Liver (tissue), 9 donors: ENCODE data around the gene ZBTB26. TPM values are rescaled to one million over a fixed set of nuclear protein-coding genes. Genes with fewer than 3 reads are reported as not detected.

Experiments
- DNase-seq: peaks from one replicate; pipeline ENCODE4 v3.0.0-alpha.2; 2017; ENCODE audit warnings: low spot score
- H3K27ac ChIP-seq, 2 donors: one replicate each; pipeline ENCODE4 v1.7.0; 2013; ENCODE audit warnings: inconsistent platforms in 2 of 2, low read length in 2 of 2, control low read depth in 1 of 2, low read depth in 1 of 2, mild to moderate bottlenecking in 1 of 2
- H3K27me3 ChIP-seq, 4 donors: one replicate each; pipeline versions ENCODE4 v1.6.1 to v1.7.0; 2013; ENCODE audit warnings: low read length in 3 of 4, inconsistent platforms in 1 of 4, mild to moderate bottlenecking in 1 of 4, moderate library complexity in 1 of 4; ENCODE audit not compliant: control insufficient read depth in 4 of 4, insufficient read depth in 4 of 4
- H3K36me3 ChIP-seq, 4 donors: one replicate each; pipeline versions ENCODE4 v1.6.1 to v1.7.0; 2013; ENCODE audit warnings: low read length in 3 of 4, mild to moderate bottlenecking in 3 of 4, low read depth in 1 of 4, moderate library complexity in 1 of 4; ENCODE audit not compliant: control insufficient read depth in 4 of 4, insufficient read depth in 3 of 4
- H3K4me1 ChIP-seq, 4 donors: one replicate each; pipeline versions ENCODE4 v1.6.1 to v1.7.0; 2013; ENCODE audit warnings: low read length in 3 of 4, mild to moderate bottlenecking in 3 of 4, moderate library complexity in 1 of 4; ENCODE audit not compliant: control insufficient read depth in 4 of 4, insufficient read depth in 4 of 4
- H3K4me3 ChIP-seq, 3 donors: one replicate each; pipeline versions ENCODE4 v1.6.1 to v1.7.0; 2013; ENCODE audit warnings: low read length in 3 of 3, control low read depth in 1 of 3, low read depth in 1 of 3, mild to moderate bottlenecking in 1 of 3
- H3K9ac ChIP-seq, 2 donors: one replicate each; pipeline ENCODE4 v1.7.0; 2013; ENCODE audit warnings: low read length in 2 of 2, mild to moderate bottlenecking in 2 of 2, moderate library complexity in 2 of 2, control low read depth in 1 of 2, low read depth in 1 of 2
- H3K9me3 ChIP-seq, 4 donors: one replicate each; pipeline versions ENCODE4 v1.6.1 to v1.7.0; 2013; ENCODE audit warnings: low read length in 3 of 4; ENCODE audit not compliant: control insufficient read depth in 4 of 4
- ATF3 ChIP-seq: IDR thresholded peaks from 2 replicates; pipeline ENCODE4 v1.6.1; 2016; ENCODE audit warnings: antibody characterized with exemption
- CTCF ChIP-seq: fragments of 150-350 bp; IDR thresholded peaks from 2 replicates; pipeline ENCODE4 v1.5.1; 2017; ENCODE audit warnings: improper control_type of control experiment, low read depth, low read length; ENCODE audit not compliant: missing input control
- EGR1 ChIP-seq, 2 donors: IDR thresholded peaks; 2 replicates each; pipeline ENCODE4 v1.6.1; 2016 to 2018; ENCODE audit warnings: antibody characterized with exemption in 2 of 2, low read depth in 2 of 2
- FOXA1 ChIP-seq: IDR thresholded peaks from 2 replicates; pipeline ENCODE4 v1.6.1; 2016; ENCODE audit warnings: antibody characterized with exemption
- FOXA2 ChIP-seq: IDR thresholded peaks from 2 replicates; pipeline ENCODE4 v1.6.1; 2016; ENCODE audit warnings: antibody characterized with exemption
- GABPA ChIP-seq, 2 donors: IDR thresholded peaks in 1 of 2; conservative IDR thresholded peaks in 1 of 2; 2 replicates each; pipeline ENCODE4 v1.6.1; 2016; ENCODE audit warnings: antibody characterized with exemption in 2 of 2, mild to moderate bottlenecking in 1 of 2, moderate library complexity in 1 of 2
- HNF4A ChIP-seq, 2 donors: conservative IDR thresholded peaks; 2 replicates each; pipeline ENCODE4 v1.6.1; 2016; ENCODE audit warnings: antibody characterized with exemption in 2 of 2, mild to moderate bottlenecking in 2 of 2
- HNF4G ChIP-seq: IDR thresholded peaks from 2 replicates; pipeline ENCODE4 v1.6.1; 2016; ENCODE audit warnings: antibody characterized with exemption
- MAX ChIP-seq: IDR thresholded peaks from 2 replicates; pipeline ENCODE4 v1.6.1; 2016; ENCODE audit warnings: antibody characterized with exemption
- NR2F2 ChIP-seq: IDR thresholded peaks from 2 replicates; pipeline ENCODE4 v1.6.1; 2016; ENCODE audit warnings: antibody characterized with exemption
- RAD21 ChIP-seq, 2 donors: IDR thresholded peaks; 2 replicates each; pipeline ENCODE4 v1.6.1; 2016; ENCODE audit warnings: antibody characterized with exemption in 2 of 2, mild to moderate bottlenecking in 2 of 2
- RXRA ChIP-seq, 2 donors: IDR thresholded peaks; 2 replicates each; pipeline ENCODE4 v1.6.1; 2017 to 2018; ENCODE audit warnings: antibody characterized with exemption in 2 of 2, mild to moderate bottlenecking in 1 of 2
- SP1 ChIP-seq: IDR thresholded peaks from 2 replicates; pipeline ENCODE4 v1.6.1; 2018; ENCODE audit warnings: antibody characterized with exemption, mild to moderate bottlenecking
- TAF1 ChIP-seq: conservative IDR thresholded peaks from 2 replicates; pipeline ENCODE4 v1.6.1; 2016; ENCODE audit warnings: antibody characterized with exemption, mild to moderate bottlenecking
- YY1 ChIP-seq: IDR thresholded peaks from 2 replicates; pipeline ENCODE4 v1.6.1; 2016; ENCODE audit warnings: antibody characterized with exemption, mild to moderate bottlenecking
- ZBTB33 ChIP-seq: IDR thresholded peaks from 2 replicates; pipeline ENCODE4 v1.6.1; 2016; ENCODE audit warnings: antibody characterized with exemption
- WGBS: extraction: QIAGEN DNeasy Blood & Tissue Kit; methylation state at CpG from one replicate; pipeline ENCODE4 v1.1.7; 2013; 5-methylcytosine and 5-hydroxymethylcytosine counted together
- polyA plus RNA-seq, 2 donors: library from polyadenylated mRNA; stranded (reverse) in 1 of 2; unstranded in 1 of 2; fragments of 200-250 nt in 1 of 2; fragments of >200 nt in 1 of 2; fragmentation: Nextera tagmentation in 1 of 2; extraction: Ambion mirVana in 1 of 2; gene quantifications; one replicate each; pipeline versions ENCODE4 v1.2.1 to v1.2.3, GENCODE V29; 2013 to 2015
- total RNA-seq, 2 donors: library from RNA; depleted of rRNA; stranded (reverse); fragments of >200 nt; gene quantifications; one replicate each; pipeline ENCODE4 v1.2.3, GENCODE V29; 2014
- TF ChIP-seq, protein P1 (sequence below): IDR thresholded peaks from 2 replicates; pipeline ENCODE4 v1.6.1; 2016; ENCODE audit warnings: antibody characterized with exemption, mild to moderate bottlenecking
- donor health status: healthy.
- donor health status: healthy.
- donor health status: healthy.
- donor health status: healthy.
- donor health status: healthy.

ZBTB26 gene
- total and polyA plus RNA-seq, 4 donors, result 0.63 to 3.3 (median 1.3) TPM

- Histone ChIP-seq H3K36me3 (peaks cover 0 to 1% (median 0%) of the 10 kb centered on the region in 4 donors), H3K9ac (no peak overlapping the region), H3K9me3 (no peaks in the 10 kb centered on the region), H3K27me3 (no peaks in the 10 kb centered on the region), H3K4me3 (no peak overlapping the region), H3K4me1 (peaks cover 0 to 29% (median 20%) of the 10 kb centered on the region in 4 donors), H3K27ac (no peak overlapping the region)
- WGBS, result 92% methylated on average over 1 of the region's 1 CpG
- TF ChIP-seq HNF4A (conservative IDR thresholded peaks at IDR 0.05), result no peak
- no peak for TF ChIP-seq FOXA1
- TF ChIP-seq SP1, result no peak
- TF ChIP-seq MAX, result no peak
- no peak for TF ChIP-seq ZBTB33
- no peak for TF ChIP-seq GABPA (IDR thresholded peaks at IDR 0.05 in 1 of 2, conservative IDR thresholded peaks at IDR 0.05 in 1 of 2)
- TF ChIP-seq RAD21 (IDR thresholded peaks at IDR 0.05), result no peak
- no peak for TF ChIP-seq NR2F2
- TF ChIP-seq HNF4G, result no peak
- TF ChIP-seq TAF1, result no peak
- TF ChIP-seq, protein P1, sequence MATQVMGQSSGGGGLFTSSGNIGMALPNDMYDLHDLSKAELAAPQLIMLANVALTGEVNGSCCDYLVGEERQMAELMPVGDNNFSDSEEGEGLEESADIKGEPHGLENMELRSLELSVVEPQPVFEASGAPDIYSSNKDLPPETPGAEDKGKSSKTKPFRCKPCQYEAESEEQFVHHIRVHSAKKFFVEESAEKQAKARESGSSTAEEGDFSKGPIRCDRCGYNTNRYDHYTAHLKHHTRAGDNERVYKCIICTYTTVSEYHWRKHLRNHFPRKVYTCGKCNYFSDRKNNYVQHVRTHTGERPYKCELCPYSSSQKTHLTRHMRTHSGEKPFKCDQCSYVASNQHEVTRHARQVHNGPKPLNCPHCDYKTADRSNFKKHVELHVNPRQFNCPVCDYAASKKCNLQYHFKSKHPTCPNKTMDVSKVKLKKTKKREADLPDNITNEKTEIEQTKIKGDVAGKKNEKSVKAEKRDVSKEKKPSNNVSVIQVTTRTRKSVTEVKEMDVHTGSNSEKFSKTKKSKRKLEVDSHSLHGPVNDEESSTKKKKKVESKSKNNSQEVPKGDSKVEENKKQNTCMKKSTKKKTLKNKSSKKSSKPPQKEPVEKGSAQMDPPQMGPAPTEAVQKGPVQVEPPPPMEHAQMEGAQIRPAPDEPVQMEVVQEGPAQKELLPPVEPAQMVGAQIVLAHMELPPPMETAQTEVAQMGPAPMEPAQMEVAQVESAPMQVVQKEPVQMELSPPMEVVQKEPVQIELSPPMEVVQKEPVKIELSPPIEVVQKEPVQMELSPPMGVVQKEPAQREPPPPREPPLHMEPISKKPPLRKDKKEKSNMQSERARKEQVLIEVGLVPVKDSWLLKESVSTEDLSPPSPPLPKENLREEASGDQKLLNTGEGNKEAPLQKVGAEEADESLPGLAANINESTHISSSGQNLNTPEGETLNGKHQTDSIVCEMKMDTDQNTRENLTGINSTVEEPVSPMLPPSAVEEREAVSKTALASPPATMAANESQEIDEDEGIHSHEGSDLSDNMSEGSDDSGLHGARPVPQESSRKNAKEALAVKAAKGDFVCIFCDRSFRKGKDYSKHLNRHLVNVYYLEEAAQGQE, result no peak
- no peak for TF ChIP-seq ATF3
- no peak for TF ChIP-seq YY1
- TF ChIP-seq CTCF, result no peak
- TF ChIP-seq RXRA (IDR thresholded peaks at IDR 0.05), result no peak
- TF ChIP-seq EGR1 (IDR thresholded peaks at IDR 0.05; ENCODE audit: low read depth in 2 of 2), result no peak
- no peak for TF ChIP-seq FOXA2
- no peak for DNase-seq
Measured at GRCh38 chr9:122929796-122930354, 1.4 kb downstream of the ZBTB26 start.
